Measurements from ENCODE around the gene HCFC2.

The HCFC2 gene

DNA sequence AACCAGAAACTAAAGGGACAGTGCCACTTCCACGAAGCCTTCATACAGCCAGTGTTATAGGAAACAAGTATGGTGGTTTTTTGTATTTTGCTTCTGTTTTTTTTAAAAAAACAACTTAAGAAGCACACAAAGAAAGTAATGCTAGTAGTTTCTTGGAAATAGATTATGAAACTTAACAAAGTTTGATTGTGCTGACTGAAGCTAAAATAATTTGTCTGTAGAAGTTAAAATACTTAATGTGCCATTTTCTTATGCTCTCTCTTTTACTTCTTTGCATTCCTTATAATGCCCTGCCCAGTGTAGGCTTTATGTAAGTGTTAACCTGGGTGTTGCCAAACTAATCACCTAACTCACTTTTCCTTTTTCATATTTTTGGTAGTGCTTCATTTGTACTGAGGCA, 16.4 kb downstream of the HCFC2 start:
- TF ChIP-seq, protein P1, sequence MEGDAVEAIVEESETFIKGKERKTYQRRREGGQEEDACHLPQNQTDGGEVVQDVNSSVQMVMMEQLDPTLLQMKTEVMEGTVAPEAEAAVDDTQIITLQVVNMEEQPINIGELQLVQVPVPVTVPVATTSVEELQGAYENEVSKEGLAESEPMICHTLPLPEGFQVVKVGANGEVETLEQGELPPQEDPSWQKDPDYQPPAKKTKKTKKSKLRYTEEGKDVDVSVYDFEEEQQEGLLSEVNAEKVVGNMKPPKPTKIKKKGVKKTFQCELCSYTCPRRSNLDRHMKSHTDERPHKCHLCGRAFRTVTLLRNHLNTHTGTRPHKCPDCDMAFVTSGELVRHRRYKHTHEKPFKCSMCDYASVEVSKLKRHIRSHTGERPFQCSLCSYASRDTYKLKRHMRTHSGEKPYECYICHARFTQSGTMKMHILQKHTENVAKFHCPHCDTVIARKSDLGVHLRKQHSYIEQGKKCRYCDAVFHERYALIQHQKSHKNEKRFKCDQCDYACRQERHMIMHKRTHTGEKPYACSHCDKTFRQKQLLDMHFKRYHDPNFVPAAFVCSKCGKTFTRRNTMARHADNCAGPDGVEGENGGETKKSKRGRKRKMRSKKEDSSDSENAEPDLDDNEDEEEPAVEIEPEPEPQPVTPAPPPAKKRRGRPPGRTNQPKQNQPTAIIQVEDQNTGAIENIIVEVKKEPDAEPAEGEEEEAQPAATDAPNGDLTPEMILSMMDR (conservative IDR thresholded peaks at IDR 0.05; ENCODE audit: low read depth, low read length): no peak
- H3K4me3 ChIP-seq (ENCODE audit: low read depth, low read length): no peak overlapping the region
- no peak for DNase-seq (ENCODE audit: low read depth)

GRCh38 chr12:104083769-104084475, 19.6 kb downstream of the HCFC2 start:
- TF ChIP-seq, protein P1 (conservative IDR thresholded peaks at IDR 0.05; ENCODE audit: low read depth, low read length): no peak
- DNase-seq (ENCODE audit: low read depth): no peak
- no peak overlapping the region for H3K4me3 ChIP-seq (ENCODE audit: low read depth, low read length)

GRCh38 chr12:104090685-104091084, 26.4 kb downstream of the HCFC2 start:
- TF ChIP-seq, protein P1 (conservative IDR thresholded peaks at IDR 0.05; ENCODE audit: low read depth, low read length): no peak
- DNase-seq (ENCODE audit: low read depth): no peak
- no peak overlapping the region for H3K4me3 ChIP-seq (ENCODE audit: low read depth, low read length)

DNA sequence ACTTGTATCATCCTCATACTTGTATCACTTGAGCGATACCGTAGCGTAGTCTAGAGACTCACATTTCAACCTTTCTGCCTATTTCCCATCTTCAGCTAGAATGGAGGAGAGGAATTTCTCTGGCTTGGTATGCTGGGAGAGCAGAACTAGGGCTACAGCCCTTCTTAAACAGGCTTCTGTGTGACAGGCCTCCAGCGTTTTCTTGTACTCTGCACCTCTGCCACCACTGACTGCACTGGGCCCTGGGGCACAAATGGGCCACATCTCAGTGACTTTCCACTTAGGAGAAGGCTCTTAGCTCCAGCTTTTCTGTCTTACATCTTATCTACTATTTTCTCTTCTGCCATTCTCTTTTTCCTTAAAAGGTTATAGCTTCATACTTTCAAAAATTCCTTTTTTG, 26.8 kb downstream of the HCFC2 start:
- TF ChIP-seq, protein P1 (conservative IDR thresholded peaks at IDR 0.05; ENCODE audit: low read depth, low read length): no peak
- no peak for DNase-seq (ENCODE audit: low read depth)
- H3K4me3 ChIP-seq (ENCODE audit: low read depth, low read length): no peak overlapping the region

- peak; percentile 60 for DNase-seq (ENCODE audit: low read depth)
- no peak overlapping the region for H3K4me3 ChIP-seq (ENCODE audit: low read depth, low read length)
- TF ChIP-seq, protein P1 (conservative IDR thresholded peaks at IDR 0.05; ENCODE audit: low read depth, low read length): no peak
These were observed 30.0 kb downstream of the HCFC2 start for GRCh38 chr12:104094284-104094683.

GRCh38 chr12:104095289-104095688, 31.0 kb downstream of the HCFC2 start:
- DNase-seq (ENCODE audit: low read depth): no peak
- TF ChIP-seq, protein P1 (conservative IDR thresholded peaks at IDR 0.05; ENCODE audit: low read depth, low read length): no peak
- no peak overlapping the region for H3K4me3 ChIP-seq (ENCODE audit: low read depth, low read length)

DNA sequence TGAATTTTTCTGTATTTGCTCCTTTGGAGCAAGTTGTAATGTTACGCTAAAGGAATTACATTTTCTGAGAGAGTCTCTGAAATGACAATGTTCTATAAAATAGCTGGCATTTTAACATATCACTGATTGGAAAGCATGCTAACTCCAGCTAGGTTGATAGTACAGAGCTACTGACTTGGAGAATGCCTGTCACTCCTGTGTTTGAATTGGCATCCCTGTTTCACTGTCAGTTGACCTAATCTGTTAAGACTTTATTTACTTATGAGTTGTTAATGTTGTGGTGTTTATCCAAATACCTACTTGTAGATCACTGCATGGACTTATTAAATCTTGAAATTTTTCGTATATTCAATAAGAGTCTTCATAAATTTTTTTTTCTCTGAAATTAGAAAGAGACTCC, 33.6 kb downstream of the HCFC2 start:
- H3K4me3 ChIP-seq (ENCODE audit: low read depth, low read length): no peak overlapping the region
- no peak for DNase-seq (ENCODE audit: low read depth)
- TF ChIP-seq, protein P1 (conservative IDR thresholded peaks at IDR 0.05; ENCODE audit: low read depth, low read length): no peak
